OCI-LY7 (cell line): ENCODE measurements around the gene TTC9. TPM values are rescaled to one million over a fixed set of nuclear protein-coding genes. Genes with fewer than 3 reads are reported as not detected.

ENCODE experiments used
- BruUV-seq: library from RNA; stranded (reverse); fragments of 400-500 nt; replicated peaks from 2 replicates; lab custom pipeline; 2021; lab: Mats Ljungman, UMichigan
- CTCF ChIA-PET: fragments of 300-600 bp; sonication (Branson Sonifier 250); formaldehyde crosslinking; loops from one replicate; lab custom pipeline; 2022; ENCODE audit warnings: antibody characterized with exemption; ENCODE audit not compliant: unreplicated experiment; lab: Charles Lee
- POLR2A ChIA-PET: fragments of 300-600 bp; sonication (Branson Sonifier 250); formaldehyde crosslinking; loops from one replicate; lab custom pipeline; 2022; ENCODE audit warnings: antibody characterized with exemption; lab: Charles Lee
- DNase-seq: peaks from one replicate; pipeline ENCODE4 v3.0.0-alpha.2; 2015; ENCODE audit warnings: low spot score
- H2AFZ ChIP-seq: fragments of 200-600 bp; sonication (generic), shearing (Covaris generic); 2 replicates; pipeline ENCODE4 v1.6.1; 2014; ENCODE audit warnings: mild to moderate bottlenecking, antibody characterized with exemption, low read length, moderate library complexity
- H3K27ac ChIP-seq: fragments of 200-600 bp; sonication (generic); 2 replicates; pipeline ENCODE4 v1.5.1; 2014; ENCODE audit warnings: mixed run types, low read depth, mild to moderate bottlenecking, moderate library complexity, low read length, inconsistent platforms; ENCODE audit not compliant: poor library complexity, severe bottlenecking
- H3K36me3 ChIP-seq: fragments of 200-600 bp; sonication (generic); 2 replicates; pipeline ENCODE4 v1.6.1; 2014; ENCODE audit warnings: mild to moderate bottlenecking, antibody characterized with exemption, low read length, moderate library complexity, mixed read lengths; ENCODE audit not compliant: insufficient read depth
- H3K4me1 ChIP-seq: fragments of 200-600 bp; sonication (generic); 2 replicates; pipeline ENCODE4 v1.5.1; 2014; ENCODE audit warnings: mild to moderate bottlenecking, low read length; ENCODE audit not compliant: insufficient read depth, poor library complexity, severe bottlenecking
- H3K4me2 ChIP-seq: fragments of 200-600 bp; sonication (generic); 2 replicates; pipeline ENCODE4 v1.6.1; 2014; ENCODE audit warnings: mild to moderate bottlenecking, low read length
- H3K4me3 ChIP-seq: fragments of 200-600 bp; sonication (generic); 2 replicates; pipeline ENCODE4 v1.5.1; 2014; ENCODE audit warnings: mild to moderate bottlenecking, low read depth, low read length; ENCODE audit not compliant: poor library complexity, severe bottlenecking
- H3K79me2 ChIP-seq: fragments of 200-600 bp; sonication (generic); 2 replicates; pipeline ENCODE4 v1.6.1; 2016; ENCODE audit warnings: low read depth, mild to moderate bottlenecking, low read length, moderate library complexity, mixed read lengths; ENCODE audit not compliant: insufficient read depth
- H3K9me2 ChIP-seq: fragments of 200-600 bp; sonication (generic); 2 replicates; pipeline ENCODE4 v1.6.1; 2016; ENCODE audit warnings: mild to moderate bottlenecking, low read length, mixed read lengths; ENCODE audit not compliant: insufficient read depth
- H3K9me3 ChIP-seq: fragments of 200-600 bp; sonication (generic); 2 replicates; pipeline ENCODE4 v1.6.1; 2014; ENCODE audit warnings: mild to moderate bottlenecking, mixed run types, low read length, mixed read lengths
- H4K20me1 ChIP-seq: fragments of 200-600 bp; sonication (generic); 2 replicates; pipeline ENCODE4 v1.6.1; 2014; ENCODE audit warnings: mild to moderate bottlenecking, antibody characterized with exemption, low read length, moderate library complexity, mixed read lengths; ENCODE audit not compliant: insufficient read depth
- CTCF ChIP-seq: fragments of 200-600 bp; sonication (generic); conservative IDR thresholded peaks from 2 replicates; pipeline ENCODE4 v1.5.1; 2014; ENCODE audit warnings: mild to moderate bottlenecking, antibody characterized with exemption, low read length, moderate library complexity, mixed read lengths
- EZH2phosphoT487 ChIP-seq: fragments of 200-600 bp; sonication (generic); IDR thresholded peaks from 2 replicates; pipeline ENCODE4 v1.6.1; 2018; ENCODE audit warnings: low read depth, borderline replicate concordance, mild to moderate bottlenecking, mixed run types, antibody characterized with exemption, low read length, moderate library complexity, mixed read lengths
- intact Hi-C: fragments of 100-400 bp; cut with micrococcal nuclease; formaldehyde crosslinking; loops from one replicate; pipeline ENCODE4 v1.10.0; 2022; ENCODE audit not compliant: unreplicated experiment
- total RNA-seq, 2 experiments: library from RNA; depleted of rRNA in 1 of 2; stranded (reverse); fragments of >200 nt in 1 of 2; shearing (Covaris generic) in 1 of 2; gene quantifications; 2 replicates each; pipeline ENCODE4 v1.2.3, GENCODE V29; 2014 to 2022

Gene TTC9
- total RNA-seq, 2 experiments from 2014 or later = 11.0 to 13.0 TPM

GRCh38 chr14:70595443-70596185, 46.1 kb upstream of the TTC9 start:
- H3K79me2 ChIP-seq = peaks cover 46% of the 10 kb centered on the region
- POLR2A ChIA-PET = no interaction called here

GRCh38 chr14:70597731-70598130, 44.0 kb upstream of the TTC9 start:
- Histone ChIP-seq H3K9me3 (no peaks in the 10 kb centered on the region), H3K4me2 (no peak overlapping the region), H4K20me1 (peaks cover 11% of the 10 kb centered on the region), H3K4me1 (peaks cover 32% of the 10 kb centered on the region), H3K79me2 (peaks cover 46% of the 10 kb centered on the region), H3K36me3 (peaks cover 46% of the 10 kb centered on the region), H2AFZ (no peak overlapping the region), H3K9me2 (no peaks in the 10 kb centered on the region), H3K27ac (no peak overlapping the region), H3K4me3 (no peak overlapping the region)
- POLR2A ChIA-PET = no interaction called here
- CTCF ChIA-PET = no interaction called here
- BruUV-seq = no TSS peak
- intact Hi-C loops = no loop called here
- TF ChIP-seq CTCF (no peak), EZH2phosphoT487 (no peak)
- DNase-seq = no peak

More at GRCh38 chr14:70595443-70596185, 46.1 kb upstream of the TTC9 start:
- CTCF ChIA-PET = no interaction called here
- Histone ChIP-seq H3K9me2 (no peaks in the 10 kb centered on the region), H3K4me3 (no peak overlapping the region), H3K4me2 (no peak overlapping the region), H3K27ac (no peak overlapping the region), H3K9me3 (no peaks in the 10 kb centered on the region), H2AFZ (no peak overlapping the region), H4K20me1 (peaks cover 11% of the 10 kb centered on the region), H3K36me3 (peaks cover 68% of the 10 kb centered on the region), H3K4me1 (peaks cover 13% of the 10 kb centered on the region)
- DNase-seq = no peak
- no peak for TF ChIP-seq EZH2phosphoT487
- TF ChIP-seq CTCF = no peak
- BruUV-seq = no TSS peak
- intact Hi-C loops = no loop called here

- no TSS peak for BruUV-seq
- ChIA-PET CTCF (interaction anchor here (0.9 kb wide), 1 partner anchor 9 kb away, joined by 3 read pairs; no protein-coding TSS in a partner anchor), POLR2A (no interaction called here)
- H2AFZ ChIP-seq = no peak overlapping the region
- H3K27ac ChIP-seq = no peak overlapping the region
- no peaks in the 10 kb centered on the region for H3K9me3 ChIP-seq
- no peak for DNase-seq
- H3K4me2 ChIP-seq = peak overlapping the region; percentile 99
- H3K36me3 ChIP-seq = peaks cover 30% of the 10 kb centered on the region
- TF ChIP-seq EZH2phosphoT487 (no peak), CTCF (no peak)
- H3K79me2 ChIP-seq = peaks cover 46% of the 10 kb centered on the region
- H3K4me1 ChIP-seq = peaks cover 34% of the 10 kb centered on the region
- H4K20me1 ChIP-seq = peaks cover 11% of the 10 kb centered on the region
- peak overlapping the region; percentile 97 for H3K4me3 ChIP-seq
- no peaks in the 10 kb centered on the region for H3K9me2 ChIP-seq
- intact Hi-C loops = no loop called here
Measured at GRCh38 chr14:70599345-70599744, 42.4 kb upstream of the TTC9 start.
